ENCODE measurements around the gene NCL.

DNA sequence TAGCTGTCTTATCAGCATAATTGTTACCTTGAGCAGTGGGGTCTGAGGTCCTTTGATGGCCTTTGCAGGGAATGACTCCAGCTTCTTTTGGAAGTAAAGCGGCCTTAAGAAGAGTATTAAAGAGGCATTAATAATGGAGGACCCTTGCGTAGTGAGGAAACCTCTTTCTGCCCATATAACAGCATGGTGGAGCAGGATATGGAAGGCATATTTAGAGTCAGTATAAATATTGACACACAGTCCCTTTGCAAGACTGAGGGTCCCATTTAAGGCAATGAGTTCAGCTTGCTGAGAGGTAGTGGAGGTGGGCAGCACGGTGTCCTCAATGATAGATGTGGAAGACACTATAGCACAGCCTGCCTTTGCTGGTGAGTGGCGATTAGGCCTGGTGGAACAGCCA is 32.7 kb downstream of the NCL start:
- no peak for TF ChIP-seq EGR1 (IDR thresholded peaks at IDR 0.05; ENCODE audit: low read depth in 2 of 2)
- TF ChIP-seq, protein P1, sequence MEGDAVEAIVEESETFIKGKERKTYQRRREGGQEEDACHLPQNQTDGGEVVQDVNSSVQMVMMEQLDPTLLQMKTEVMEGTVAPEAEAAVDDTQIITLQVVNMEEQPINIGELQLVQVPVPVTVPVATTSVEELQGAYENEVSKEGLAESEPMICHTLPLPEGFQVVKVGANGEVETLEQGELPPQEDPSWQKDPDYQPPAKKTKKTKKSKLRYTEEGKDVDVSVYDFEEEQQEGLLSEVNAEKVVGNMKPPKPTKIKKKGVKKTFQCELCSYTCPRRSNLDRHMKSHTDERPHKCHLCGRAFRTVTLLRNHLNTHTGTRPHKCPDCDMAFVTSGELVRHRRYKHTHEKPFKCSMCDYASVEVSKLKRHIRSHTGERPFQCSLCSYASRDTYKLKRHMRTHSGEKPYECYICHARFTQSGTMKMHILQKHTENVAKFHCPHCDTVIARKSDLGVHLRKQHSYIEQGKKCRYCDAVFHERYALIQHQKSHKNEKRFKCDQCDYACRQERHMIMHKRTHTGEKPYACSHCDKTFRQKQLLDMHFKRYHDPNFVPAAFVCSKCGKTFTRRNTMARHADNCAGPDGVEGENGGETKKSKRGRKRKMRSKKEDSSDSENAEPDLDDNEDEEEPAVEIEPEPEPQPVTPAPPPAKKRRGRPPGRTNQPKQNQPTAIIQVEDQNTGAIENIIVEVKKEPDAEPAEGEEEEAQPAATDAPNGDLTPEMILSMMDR (IDR thresholded peaks at IDR 0.05; ENCODE audit: low read depth, low read length, missing input control), result no peak

Measured in liver (tissue), 3 donors.